Astrocyte of the cerebellum (primary cell): ENCODE data around the gene RAMAC.

Experiments used
- DNase-seq: peaks from one replicate; pipeline ENCODE4 v3.0.0-alpha.2; 2011; ENCODE audit warnings: low read depth
- H3K4me3 ChIP-seq: 2 replicates; pipeline ENCODE4 v1.5.1; 2011; ENCODE audit warnings: mild to moderate bottlenecking, low read depth, low read length, moderate library complexity
- in situ Hi-C: cut with HindIII; loops from 2 replicates; pipeline ENCODE4 v1.10.0; 2017; ENCODE audit warnings: low sequenced_read_pairs
- TF ChIP-seq, protein P1 (sequence below): IDR thresholded peaks from 2 replicates; pipeline ENCODE4 v1.5.1; 2012; ENCODE audit warnings: low read length, low read depth, moderate library complexity, mild to moderate bottlenecking; ENCODE audit errors: missing control alignments

RAMAC gene

DNA sequence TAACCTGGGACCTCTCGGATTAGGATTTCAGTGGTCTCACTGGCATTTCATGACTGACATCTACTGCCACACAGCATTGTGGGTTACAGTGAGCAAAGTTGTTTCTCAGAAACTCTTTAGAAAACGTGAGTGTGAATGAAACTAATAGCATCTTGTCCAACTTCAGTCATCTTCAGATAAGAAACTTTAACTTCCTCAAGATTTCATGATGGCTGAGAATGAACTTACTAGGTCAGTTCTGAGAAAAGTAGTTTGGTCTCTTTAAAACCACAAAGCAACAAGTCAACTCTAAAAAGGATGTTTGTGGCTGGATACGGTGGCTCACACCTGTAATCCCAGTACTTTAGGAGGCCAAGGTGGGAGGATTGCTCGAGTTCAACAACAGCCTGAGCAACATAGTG, 19.3 kb upstream of the RAMAC start:
- in situ Hi-C loops: no loop called here
- TF ChIP-seq, protein P1, sequence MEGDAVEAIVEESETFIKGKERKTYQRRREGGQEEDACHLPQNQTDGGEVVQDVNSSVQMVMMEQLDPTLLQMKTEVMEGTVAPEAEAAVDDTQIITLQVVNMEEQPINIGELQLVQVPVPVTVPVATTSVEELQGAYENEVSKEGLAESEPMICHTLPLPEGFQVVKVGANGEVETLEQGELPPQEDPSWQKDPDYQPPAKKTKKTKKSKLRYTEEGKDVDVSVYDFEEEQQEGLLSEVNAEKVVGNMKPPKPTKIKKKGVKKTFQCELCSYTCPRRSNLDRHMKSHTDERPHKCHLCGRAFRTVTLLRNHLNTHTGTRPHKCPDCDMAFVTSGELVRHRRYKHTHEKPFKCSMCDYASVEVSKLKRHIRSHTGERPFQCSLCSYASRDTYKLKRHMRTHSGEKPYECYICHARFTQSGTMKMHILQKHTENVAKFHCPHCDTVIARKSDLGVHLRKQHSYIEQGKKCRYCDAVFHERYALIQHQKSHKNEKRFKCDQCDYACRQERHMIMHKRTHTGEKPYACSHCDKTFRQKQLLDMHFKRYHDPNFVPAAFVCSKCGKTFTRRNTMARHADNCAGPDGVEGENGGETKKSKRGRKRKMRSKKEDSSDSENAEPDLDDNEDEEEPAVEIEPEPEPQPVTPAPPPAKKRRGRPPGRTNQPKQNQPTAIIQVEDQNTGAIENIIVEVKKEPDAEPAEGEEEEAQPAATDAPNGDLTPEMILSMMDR: no peak
- H3K4me3 ChIP-seq: no peak overlapping the region
- DNase-seq: no peak

DNA sequence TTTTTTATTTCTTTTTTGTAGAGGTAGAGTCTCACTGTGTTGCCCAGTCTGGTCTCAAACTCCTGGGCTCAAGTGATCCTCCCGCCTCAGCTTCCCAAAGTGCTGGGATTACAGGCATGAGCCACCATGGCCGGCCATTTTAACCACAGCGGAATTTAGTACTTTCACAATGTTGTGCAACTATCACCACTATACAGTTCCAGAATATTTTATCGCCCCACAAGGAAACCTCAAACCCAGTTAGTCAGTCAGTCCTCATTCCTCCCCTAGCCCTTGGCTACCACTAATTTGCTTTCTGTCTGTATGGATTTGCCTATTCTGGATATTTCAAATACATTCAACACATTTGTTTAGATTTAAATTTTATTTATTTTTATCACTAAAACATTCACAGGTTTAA, 17.9 kb upstream of the RAMAC start:
- DNase-seq: peak; percentile 15
- TF ChIP-seq, protein P1: no peak
- H3K4me3 ChIP-seq: no peak overlapping the region
- in situ Hi-C loops: no loop called here

DNA sequence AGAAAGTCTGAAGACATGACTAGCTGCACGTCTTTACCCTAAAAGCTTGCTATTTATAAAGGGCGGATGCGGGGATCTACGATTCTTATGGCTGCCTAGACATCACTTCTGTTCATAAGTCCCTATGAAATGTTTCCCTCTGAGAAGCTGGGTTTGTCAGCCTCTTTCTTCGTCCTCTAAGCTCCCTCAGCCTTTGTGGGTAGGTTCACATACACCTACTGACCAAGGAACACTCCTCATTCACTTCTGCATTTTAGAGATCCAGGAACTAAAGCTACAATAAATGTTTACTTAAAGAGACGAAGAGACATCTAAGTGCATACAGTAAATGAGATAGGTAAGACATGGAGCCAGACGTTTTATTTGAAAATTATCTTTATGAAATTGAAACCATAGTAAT, 16.7 kb upstream of the RAMAC start:
- TF ChIP-seq, protein P1: no peak
- no peak for DNase-seq
- H3K4me3 ChIP-seq: no peak overlapping the region
- in situ Hi-C loops: no loop called here

DNA sequence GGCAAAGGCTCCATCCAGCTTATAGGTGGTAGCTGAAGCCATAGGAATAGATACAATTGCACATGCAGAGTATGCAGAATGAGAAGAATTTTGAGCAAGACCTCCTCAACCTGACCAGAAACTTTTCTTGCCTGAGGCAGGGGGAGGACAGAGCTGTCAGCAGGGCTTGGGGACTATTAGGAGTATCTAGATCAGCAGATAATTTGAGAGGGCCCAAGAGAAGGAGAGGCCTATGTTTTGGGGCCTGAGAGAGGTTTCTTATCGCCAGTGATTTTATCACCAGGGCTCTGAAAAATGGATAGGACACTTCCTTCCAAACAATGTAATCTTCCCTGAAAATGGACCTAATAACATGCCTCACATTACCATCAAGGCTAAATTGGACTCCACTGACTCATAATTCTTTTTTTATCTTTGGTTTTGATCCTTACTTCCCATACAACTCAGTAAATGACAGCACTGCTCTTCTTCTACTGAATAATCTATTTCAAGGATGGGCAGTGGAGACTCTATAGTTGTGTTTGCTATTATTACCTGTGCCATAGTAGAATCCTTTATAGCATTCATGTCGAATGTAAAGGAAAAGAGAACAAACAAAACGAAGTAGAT, 15.8 kb upstream of the RAMAC start:
- DNase-seq: no peak
- no peak overlapping the region for H3K4me3 ChIP-seq
- in situ Hi-C loops: no loop called here
- TF ChIP-seq, protein P1: no peak

DNA sequence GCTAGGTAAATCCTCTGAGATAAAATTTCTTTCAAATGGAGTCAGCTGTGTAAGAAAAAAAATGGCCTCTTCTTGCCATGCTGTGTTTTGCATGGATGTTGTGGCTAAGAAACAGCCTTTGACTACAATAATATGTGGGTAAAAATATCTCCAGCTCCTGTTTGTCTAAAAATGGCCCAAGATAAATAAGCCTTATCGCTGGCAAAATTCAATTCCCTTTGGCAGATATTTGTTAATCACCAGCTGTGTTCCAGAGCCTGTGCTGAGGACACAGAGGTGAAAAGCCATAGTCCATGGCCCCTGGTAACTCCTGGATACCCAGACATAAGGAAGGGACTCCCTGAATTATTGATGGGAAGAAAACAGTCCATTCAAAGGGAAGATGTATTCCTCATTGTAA, 15.3 kb upstream of the RAMAC start:
- TF ChIP-seq, protein P1: no peak
- no peak for DNase-seq
- H3K4me3 ChIP-seq: no peak overlapping the region
- in situ Hi-C loops: no loop called here

DNA sequence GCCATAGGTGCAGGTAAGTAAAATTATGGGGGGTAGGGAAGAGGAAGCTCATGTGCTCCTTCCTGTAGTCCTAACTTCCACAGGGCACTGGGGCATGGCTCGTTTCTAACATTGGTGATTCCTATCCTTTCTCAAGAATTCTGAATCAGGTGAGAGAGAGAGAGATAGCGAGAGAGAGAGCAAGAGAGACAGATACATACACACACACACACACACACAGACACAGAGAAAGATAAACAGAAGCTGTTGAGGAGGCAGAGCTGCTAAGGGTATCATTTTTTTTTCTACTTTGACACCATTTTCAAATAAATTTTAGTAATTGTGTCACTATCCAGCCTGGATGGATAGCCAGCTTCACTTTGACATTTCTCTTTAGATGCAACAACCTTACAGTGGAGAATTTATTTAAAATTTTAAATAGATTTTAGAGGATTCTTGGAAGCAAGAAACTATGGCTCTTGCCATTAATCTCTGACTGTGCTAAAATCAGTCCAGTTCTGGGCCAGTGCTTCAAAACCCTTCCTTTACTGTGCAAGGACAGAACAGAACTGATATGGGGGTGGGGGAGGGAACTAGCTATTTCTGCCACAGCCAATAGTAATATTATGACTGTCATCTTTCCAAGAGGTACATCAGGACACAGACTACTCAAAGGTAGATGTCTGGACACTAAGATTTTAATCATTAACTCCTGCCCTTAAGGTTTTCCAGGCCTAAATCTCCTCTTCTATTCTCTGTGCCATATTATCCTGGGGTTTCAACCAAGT, 14.6 kb upstream of the RAMAC start:
- H3K4me3 ChIP-seq: no peak overlapping the region
- in situ Hi-C loops: no loop called here
- DNase-seq: no peak
- TF ChIP-seq, protein P1: no peak
